Kidney tubule cell (primary cell): ENCODE measurements around the gene TMPRSS15.

ENCODE experiments used
- DNase-seq: peaks from one replicate; pipeline ENCODE4 v3.0.0-alpha.2; 2018; ENCODE audit warnings: low spot score

TMPRSS15 gene

DNA sequence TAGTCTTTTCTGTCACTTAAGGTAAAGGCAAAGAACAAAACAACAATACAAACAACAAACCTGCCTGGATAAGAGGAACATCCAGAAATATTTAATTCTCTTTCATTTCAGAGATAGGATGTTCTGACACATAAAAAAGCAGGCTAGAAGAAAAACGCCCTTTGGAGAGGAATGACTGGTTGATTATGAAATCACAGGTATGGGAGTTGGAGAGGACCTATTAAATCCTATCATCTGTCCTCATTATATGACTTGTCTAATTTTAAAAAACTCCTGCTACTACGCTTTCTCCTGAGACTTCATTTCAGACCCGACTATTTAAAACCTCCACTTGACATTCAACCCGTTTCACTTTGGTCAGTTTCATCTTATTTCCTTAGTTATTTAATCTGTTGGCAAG is 54.1 kb downstream of the TMPRSS15 start:
- no peak for DNase-seq

DNA sequence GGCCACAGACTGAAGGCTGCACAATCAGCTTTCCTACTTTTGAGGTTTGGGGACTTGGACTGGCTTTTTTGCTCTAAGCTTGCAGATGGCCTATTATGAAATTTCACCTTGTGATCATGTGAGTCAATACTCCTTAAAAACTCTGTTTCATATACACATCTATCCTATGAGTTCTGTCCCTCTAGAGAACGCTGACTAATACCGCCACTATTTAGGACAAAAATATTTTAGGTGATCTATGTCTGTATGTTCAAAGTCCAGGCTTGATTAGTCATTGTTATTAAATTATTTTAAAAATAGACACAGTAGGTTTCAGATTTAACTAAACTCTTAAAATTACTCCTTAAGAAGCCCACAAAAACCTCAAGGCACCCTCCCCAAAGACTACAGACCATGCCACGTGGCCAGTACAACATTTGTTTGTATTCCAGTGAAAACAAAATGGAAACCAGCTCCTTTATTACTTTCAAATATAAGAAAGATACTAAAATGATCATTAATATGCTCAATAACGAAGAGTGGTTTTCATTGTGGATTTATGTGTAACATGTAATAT is 63.1 kb downstream of the TMPRSS15 start:
- no peak for DNase-seq

DNA sequence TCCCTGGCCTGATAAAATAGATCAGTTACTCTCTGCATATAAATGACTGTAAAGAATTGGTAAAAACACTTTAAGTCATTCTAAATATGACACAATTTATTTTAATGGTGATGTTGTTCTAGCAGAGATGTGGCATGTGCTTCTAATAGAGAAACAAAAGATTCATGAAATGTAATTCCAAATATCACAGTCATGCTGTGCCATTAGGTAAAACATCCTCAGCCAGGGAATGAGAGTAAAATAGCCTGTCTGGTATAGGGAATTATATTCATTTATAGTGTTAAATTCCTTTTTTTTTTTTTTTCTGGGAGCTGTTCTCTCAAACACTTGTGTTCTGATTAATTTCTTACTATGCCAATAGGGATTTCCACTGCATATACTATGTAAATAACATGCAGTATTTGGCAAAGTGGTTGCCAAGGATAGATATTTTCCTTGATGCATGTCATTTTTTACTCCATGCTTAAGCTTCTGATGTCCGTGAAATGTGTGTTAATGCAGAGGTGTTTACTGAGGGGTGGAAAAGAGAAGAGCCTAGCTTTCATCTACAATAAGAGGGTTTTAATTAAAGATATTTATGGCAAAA is 67.8 kb downstream of the TMPRSS15 start:
- no peak for DNase-seq

- no peak for DNase-seq
Observed at GRCh38 chr21:18334066-18334465, 69.5 kb downstream of the TMPRSS15 start.

GRCh38 chr21:18318156-18318555 is 85.4 kb downstream of the TMPRSS15 start:
- no peak for DNase-seq

GRCh38 chr21:18298228-18298627 is 105.4 kb downstream of the TMPRSS15 start:
- DNase-seq = no peak

- no peak for DNase-seq
Observed at GRCh38 chr21:18294100-18294499, 109.5 kb downstream of the TMPRSS15 start.

- DNase-seq = no peak
Observed at GRCh38 chr21:18289876-18290275, 113.7 kb downstream of the TMPRSS15 start.

DNA sequence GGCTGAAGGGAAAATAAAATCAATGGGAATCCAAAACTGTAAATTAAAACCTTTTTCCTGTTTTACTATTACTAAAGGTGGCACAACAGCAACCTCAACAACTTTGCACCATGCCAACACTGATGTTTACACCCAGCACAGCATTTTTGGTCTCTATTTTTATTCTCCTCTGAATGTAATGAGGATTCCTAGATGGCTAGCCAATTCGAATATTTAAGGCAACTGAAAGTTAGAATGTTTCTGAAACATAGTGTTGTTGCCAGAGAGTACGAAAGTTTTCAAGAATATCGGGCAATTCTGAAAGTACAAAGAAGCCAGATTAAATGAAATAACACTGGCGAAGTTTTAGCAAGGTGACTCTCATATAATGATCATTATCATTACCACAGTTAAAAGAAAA is 118.2 kb downstream of the TMPRSS15 start:
- DNase-seq = no peak

DNA sequence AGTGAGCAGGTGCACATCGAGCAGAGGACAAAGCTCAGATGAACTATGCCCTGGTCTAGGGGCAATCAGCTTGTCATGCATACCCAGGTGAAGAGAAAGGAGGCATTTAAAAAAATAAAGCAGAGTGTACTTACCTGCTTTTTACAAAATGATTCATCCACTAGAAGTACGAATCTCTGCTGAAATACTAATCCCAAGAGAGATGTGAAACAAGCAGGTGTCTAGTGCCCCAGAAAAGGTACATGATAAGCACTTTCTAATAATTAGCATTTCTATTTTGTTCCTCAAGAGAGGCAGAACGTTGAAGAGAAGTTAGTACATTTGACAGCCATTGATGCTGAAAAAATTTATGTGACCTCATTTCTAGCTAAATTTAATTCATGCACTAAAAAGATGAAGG is 127.8 kb downstream of the TMPRSS15 start:
- no peak for DNase-seq

- no peak for DNase-seq
Observed at GRCh38 chr21:18274370-18274769, 129.2 kb downstream of the TMPRSS15 start.

- DNase-seq = no peak
Observed at GRCh38 chr21:18273400-18273799, 130.2 kb downstream of the TMPRSS15 start.

- no peak for DNase-seq
Observed at GRCh38 chr21:18269856-18270255, 133.7 kb downstream of the TMPRSS15 start.

DNA sequence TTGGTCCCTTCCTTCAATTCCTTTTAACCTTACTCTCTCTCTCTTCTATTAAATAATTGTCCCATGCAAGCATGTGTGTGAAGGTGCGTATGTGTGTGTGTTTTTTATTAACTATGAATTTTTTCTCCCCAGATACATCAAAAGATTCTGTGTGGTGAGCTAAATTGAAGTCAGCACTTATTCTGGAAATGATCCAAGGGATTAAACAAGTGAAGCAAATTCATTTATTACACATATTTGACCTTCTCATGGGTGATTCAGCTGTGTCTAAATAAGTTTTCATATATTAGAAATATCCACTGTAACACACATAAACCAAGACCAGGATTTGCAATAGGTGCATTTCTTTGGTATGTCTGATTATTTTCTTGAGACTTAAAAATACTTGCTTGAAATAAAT is 134.7 kb downstream of the TMPRSS15 start:
- DNase-seq = no peak

- DNase-seq = no peak
Observed at GRCh38 chr21:18267496-18267895, 136.1 kb downstream of the TMPRSS15 start.

DNA sequence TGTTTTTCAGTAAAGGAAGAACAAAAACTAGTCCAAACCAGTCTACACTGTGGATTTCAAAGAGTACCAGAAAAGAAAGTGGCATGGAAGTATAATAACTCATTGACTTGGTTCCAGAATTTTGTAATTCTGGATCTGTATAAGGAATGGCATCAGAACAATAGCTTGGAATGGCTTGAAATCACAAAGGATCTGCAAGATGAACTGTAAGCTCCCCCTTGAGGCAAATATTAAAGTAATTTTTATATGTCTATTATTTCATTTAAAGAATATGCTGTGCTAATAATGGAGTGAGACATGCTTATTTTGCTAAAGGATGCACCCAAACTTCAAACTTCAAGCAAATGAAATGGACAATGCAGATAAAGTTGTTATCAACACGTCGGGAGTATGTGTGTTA is 137.6 kb downstream of the TMPRSS15 start:
- DNase-seq = no peak

DNA sequence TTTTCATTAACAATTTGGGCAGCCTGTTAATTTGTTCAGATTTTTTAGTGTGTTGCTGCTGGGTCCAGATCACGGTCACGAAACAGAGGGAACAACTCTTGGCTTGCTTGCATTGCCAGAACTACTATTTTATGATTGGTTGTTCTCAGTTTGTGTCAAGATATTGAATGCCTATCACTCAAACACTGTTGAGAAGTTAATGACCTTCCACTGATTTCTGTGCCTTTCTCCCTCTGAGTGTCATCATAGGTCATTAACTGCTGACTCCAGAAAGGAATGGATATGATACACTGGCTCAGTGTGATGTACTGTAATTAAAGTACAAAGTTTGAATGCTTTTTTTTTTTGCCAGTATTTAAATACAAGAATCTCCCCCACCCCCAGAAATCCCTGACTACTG is 149.8 kb downstream of the TMPRSS15 start:
- no peak for DNase-seq

DNA sequence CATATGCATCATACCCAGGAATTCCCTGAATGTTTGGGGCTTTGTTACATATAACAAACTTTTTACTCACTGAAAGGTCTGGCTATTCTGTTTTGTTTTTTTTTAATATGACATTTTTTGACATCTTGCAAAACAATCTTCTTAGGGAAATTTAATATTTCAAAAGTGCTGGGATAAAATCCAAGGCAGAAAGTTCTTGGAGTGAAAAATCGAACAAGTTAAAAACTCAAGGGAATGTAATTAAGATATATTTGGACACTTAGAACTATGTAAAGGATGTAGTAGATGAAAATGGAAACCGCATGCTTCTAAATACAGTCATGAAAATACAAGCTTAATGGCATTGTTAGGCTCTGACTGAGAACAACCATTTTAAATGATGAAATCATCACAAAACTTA is 150.4 kb downstream of the TMPRSS15 start:
- DNase-seq = no peak

DNA sequence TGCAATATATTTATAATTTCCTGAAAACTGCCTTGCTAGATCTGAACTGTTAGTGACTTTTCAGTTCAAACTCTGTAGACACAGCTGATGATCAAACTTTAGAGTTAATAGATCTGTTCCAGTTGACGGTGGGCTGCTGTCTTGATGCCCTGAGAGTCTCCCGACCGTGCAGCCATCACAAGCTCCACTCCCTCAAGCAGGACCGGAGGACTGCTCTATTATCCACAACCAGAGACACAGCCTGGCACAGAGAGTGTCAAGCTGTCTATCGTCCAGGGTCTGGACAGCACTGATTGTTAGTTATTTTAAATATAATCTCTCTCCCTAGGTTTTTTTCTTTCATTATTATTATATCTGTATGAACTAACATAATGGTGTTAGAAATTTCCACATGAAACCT is 150.9 kb downstream of the TMPRSS15 start:
- no peak for DNase-seq

DNA sequence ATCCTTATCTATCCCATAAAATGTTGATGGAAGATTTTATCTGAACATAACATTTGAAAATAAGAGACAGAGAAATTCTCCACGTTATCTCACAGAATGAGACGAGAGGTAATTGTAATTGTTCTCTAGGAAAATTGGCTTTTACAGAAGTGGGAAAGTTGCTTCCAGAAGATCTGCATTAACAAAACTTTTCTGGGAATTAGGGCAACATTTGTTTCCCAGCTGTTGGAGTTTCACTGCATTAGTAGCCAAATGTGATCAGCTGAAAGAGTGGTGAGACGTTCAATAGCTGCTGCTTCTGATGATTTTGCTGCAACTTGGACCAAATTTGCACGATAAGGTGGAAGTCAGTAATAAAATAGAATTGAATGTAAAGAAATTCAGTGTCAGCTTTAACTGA is 151.3 kb downstream of the TMPRSS15 start:
- DNase-seq = no peak

- no peak for DNase-seq
Observed at GRCh38 chr21:18251065-18251464, 152.5 kb downstream of the TMPRSS15 start.

GRCh38 chr21:18249672-18250071 is 153.9 kb downstream of the TMPRSS15 start:
- DNase-seq = no peak

- DNase-seq = no peak
Observed at GRCh38 chr21:18248171-18248570, 155.4 kb downstream of the TMPRSS15 start.

- peak; percentile 15 for DNase-seq
Observed at GRCh38 chr21:18245464-18245967, 158.1 kb downstream of the TMPRSS15 start.
